ENCODE data around the gene MUC5B.
A peak's percentile ranks its signal among the peaks of the same experiment; 100 is the strongest.

MUC5B gene

GRCh38 chr11:1192741-1193325 lies 30.0 kb upstream of the MUC5B start:
- no peak for DNase-seq

DNA sequence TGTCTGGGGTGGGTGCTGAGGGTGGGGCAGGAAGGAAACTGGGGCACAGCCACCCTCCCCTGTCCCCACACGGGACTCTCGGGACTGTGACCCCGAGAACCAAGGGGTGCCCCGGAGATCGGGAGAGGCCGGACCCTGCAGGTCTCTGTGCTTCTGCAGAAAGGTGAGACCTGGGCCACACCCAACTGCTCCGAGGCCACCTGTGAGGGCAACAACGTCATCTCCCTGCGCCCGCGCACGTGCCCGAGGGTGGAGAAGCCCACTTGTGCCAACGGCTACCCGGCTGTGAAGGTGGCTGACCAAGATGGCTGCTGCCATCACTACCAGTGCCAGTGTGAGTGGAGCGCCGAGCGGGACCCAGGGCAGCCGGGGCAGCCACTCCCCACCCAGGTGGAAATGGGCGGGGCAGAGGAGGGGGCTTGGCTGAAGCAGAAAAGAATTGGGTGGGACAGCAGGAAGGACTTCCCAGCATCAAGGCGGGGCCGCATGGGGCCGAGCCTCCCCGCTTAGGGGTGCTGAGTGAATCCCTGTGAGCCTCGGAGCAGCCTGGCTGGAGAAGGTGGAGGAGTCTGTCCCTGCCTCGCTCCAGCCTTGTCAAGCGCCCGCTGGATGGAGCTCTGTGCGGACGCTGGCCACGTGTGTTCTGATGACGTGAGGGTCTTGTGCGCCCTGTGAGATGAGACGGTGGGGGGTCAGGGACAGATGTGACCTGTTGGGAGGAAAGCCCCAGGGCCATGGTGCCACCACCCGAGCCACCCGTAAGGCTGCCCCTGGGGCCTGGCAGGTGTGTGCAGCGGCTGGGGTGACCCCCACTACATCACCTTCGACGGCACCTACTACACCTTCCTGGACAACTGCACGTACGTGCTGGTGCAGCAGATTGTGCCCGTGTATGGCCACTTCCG lies 29.3 kb upstream of the MUC5B start:
- no peak for DNase-seq

GRCh38 chr11:1194231-1194976 lies 28.5 kb upstream of the MUC5B start:
- DNase-seq: no peak

DNA sequence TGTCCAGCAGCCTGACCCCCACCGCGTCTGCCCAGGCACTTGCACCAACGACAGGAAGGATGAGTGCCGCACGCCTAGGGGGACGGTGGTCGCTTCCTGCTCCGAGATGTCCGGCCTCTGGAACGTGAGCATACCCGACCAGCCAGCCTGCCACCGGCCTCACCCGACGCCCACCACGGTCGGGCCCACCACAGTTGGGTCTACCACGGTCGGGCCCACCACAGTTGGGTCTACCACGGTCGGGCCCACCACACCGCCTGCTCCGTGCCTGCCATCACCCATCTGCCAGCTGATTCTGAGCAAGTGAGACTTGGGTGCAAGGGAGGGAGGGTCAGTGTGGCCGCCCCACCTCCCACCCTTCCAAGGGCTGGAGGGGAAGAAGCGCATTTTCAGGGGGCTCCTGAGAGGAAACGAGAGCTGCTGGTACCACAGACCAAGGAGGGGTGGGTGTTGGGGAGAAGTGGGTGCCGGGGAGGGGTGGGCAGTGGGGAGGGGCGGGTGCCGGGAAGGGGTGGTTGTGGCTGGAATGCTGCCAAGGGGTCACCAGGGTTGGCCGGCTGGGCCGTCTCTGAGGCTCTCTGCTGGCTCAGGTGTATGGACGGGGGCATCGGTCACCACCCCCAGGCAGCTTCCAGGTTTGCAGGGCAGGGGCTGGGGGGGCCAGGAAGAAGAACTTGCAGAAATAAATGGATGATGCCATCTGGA lies 27.7 kb upstream of the MUC5B start:
- DNase-seq: no peak

- no peak for DNase-seq
These were observed 27.0 kb upstream of the MUC5B start for GRCh38 chr11:1195682-1196515.

DNA sequence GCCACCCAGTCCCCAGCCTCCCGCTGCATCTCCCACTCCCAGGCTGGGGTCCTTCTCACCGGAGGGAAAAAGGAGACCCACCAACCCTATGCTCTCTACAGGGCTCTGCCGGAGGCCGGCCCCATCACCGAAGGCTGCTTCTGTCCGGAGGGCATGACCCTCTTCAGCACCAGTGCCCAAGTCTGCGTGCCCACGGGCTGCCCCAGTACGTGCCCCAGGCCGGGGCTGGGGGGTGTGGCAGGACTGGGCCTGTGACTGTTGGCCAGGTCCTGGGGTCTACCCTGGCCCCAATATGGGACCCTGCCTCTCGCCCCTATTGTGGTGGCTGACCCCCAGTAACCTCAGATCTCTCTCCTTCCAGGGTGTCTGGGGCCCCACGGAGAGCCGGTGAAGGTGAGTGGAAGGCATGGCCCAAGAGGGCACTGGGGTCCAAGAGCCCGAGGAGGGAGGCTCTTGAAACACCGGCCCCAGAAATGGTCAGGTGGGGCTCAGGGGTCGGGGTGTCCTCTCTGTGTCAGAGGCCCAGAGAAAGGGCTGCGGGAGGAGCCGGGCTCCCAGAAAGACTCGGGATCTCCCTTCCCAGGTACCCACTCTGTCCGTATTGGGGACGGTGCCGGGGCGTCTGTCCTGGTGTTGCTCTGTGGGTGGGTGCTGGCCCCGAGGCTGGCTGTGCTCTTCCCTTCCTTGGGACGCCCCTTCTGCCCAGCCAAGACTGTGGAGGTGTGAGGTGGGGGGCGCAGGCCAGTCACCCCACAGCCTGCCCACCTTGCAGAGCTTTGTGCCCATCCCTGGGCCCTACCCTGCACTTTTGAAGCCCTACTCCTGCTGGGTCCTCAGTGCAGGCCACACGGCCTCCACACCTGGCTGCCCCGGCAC lies 26.1 kb upstream of the MUC5B start:
- no peak for DNase-seq

DNA sequence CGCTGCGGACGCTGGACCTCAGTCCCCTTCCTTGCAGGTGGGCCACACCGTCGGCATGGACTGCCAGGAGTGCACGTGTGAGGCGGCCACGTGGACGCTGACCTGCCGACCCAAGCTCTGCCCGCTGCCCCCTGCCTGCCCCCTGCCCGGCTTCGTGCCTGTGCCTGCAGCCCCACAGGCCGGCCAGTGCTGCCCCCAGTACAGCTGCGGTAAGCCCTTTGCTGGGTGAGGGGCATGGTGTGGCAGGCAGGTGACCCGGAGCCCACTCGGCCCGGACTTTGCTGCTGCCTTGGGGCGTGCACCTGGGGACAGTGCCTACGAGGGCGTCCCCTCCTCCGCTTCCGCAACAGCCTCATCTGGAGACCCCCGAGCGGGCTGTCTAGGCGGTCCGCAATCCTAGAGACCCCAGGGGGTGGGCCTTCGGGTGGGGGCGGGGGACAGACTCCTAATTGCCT lies 25.4 kb upstream of the MUC5B start:
- no peak for DNase-seq

- no peak for DNase-seq
These were observed 24.8 kb upstream of the MUC5B start for GRCh38 chr11:1197886-1198560.

GRCh38 chr11:1198561-1199240 lies 24.2 kb upstream of the MUC5B start:
- no peak for DNase-seq

- DNase-seq: no peak
These were observed 23.6 kb upstream of the MUC5B start for GRCh38 chr11:1199241-1199750.

GRCh38 chr11:1199751-1200610 lies 22.9 kb upstream of the MUC5B start:
- DNase-seq: no peak

DNA sequence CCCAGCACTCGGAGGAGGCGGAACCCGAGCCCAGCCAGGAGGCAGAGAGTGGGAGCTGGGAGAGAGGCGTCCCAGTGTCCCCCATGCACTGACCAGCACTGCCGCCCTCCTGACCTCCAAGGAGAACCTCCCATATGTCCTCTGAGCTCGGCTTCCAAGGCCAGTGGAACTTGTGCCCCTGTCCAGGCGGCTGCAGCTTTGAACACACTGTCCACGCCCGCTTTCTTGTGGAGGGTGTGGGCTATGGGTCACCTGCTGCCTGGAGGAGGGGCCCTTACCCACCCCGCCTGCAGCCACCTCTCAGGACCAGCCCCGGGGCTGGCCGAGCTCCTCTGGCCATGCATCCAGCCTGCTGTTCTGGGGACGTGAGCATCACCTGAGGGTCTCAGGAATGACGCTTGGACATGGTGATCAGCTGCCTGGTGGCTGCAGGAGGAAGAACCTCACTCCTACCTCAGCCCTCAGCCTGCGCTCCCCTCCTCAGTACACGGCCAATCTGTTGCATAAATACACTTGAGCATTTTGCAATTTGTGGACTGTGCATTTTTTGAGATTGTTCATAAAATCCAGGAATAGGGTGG lies 22.2 kb upstream of the MUC5B start:
- DNase-seq: no peak

GRCh38 chr11:1201395-1202153 lies 21.3 kb upstream of the MUC5B start:
- DNase-seq: no peak

DNA sequence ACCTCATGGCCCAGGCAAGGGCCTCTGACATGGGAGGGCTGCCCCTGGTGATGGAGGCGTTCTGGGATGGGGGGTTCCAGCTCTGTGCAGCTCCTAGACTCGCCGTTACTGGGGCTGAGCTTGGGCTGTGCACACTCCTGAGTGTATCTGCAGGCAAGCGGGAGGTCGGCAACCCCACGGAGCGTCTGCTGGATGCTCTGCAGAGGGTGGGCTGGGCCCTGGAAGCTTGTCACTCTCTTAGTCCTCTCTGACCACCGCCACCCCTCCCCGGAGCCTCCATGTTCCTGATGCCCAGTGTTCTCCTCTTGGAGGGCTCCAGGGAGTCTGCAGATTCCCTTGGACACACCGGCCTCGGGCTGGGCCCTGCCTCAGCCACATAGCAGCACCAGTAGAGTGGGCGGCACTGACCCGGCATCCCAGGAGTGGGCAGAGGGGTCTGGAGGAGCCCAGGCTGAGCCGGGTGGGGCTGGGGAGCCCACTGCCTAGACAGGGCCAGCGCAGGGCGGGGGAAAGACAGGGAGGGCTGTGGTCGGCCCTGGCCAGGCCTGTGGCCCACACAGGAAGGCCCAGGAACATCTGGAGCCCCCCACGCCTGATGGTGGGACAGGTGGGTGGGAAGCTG lies 20.6 kb upstream of the MUC5B start:
- no peak for DNase-seq

DNA sequence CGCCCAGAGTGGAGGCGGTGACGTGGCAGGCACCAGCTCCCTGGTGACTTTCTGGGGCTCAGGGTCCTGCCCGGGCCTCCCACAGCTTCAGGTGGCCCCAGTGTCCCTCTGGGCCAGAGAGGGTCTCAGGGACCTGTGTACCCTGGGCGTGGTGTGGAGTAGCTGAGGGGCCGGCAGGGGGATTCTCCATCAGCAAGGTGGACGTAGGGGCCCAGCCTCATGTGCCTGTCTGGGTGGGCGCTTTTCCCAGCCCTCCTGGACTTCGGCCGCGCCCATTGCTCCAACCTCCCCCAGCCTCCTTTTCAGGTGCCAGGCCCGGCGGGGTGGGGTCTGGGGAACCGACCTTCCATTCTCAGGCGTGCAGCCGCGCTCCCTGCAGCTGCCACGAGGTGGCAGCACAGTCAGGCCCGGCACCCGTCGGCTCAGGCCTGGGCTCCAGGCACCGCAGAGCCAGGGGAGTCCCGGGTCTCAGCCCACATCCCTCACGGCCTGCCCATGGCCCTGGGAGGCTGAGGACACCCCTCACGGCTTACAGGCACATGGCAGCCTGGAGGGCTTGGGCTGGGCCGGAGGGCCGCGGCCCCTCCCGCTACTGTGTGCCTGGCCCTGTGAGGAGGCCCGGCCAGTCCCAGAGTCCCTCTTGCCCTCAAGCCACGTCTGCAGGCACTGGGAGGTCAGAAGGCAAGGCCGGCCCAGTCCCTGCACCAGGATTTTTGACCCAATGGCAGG lies 19.9 kb upstream of the MUC5B start:
- DNase-seq: peak; percentile 1
